K562 (cell line): Measurements from ENCODE around the gene F13A1. TPM values are rescaled to one million over a fixed set of nuclear protein-coding genes. Genes with fewer than 3 reads are reported as not detected.

ENCODE experiments used
- GATA2 ChIP-seq: sonication (generic); formaldehyde crosslinking; IDR thresholded peaks from 2 replicates; pipeline ENCODE4 v1.4.0; 2020; ENCODE audit warnings: mild to moderate bottlenecking, missing genetic modification reagents
- JUND ChIP-seq, 2 experiments: IDR thresholded peaks; 2 replicates in 1 of 2; 3 replicates in 1 of 2; pipeline ENCODE4 v1.6.1; 2011; ENCODE audit warnings: borderline replicate concordance in 2 of 2, low read depth in 2 of 2, low read length in 2 of 2, improper control_type of control experiment in 1 of 2, missing biosample characterization in 1 of 2, missing genetic modification characterization in 1 of 2, missing genetic modification reagents in 1 of 2
- MAFF ChIP-seq: IDR thresholded peaks from 2 replicates; pipeline ENCODE4 v1.6.1; 2012; ENCODE audit warnings: low read length, improper control_type of control experiment
- MAFG ChIP-seq: fragments of 450-650 bp; conservative IDR thresholded peaks from 2 replicates; pipeline ENCODE4 v1.6.1; 2016; ENCODE audit warnings: missing genetic modification characterization, missing compliant biosample characterization
- MAFK ChIP-seq: IDR thresholded peaks from 2 replicates; pipeline ENCODE4 v1.6.1; 2011; ENCODE audit warnings: low read length, improper control_type of control experiment
- REST ChIP-seq, 2 experiments: fragments of 450-650 bp; formaldehyde crosslinking in 1 of 2; IDR thresholded peaks; 2 replicates each; pipeline versions ENCODE4 v1.4.0 to v1.6.1; 2014 to 2020; ENCODE audit warnings: mild to moderate bottlenecking in 2 of 2, borderline replicate concordance in 1 of 2, low read depth in 1 of 2
- TCF7 ChIP-seq: sonication (generic); IDR thresholded peaks from 2 replicates; pipeline ENCODE4 v1.6.1; 2016; ENCODE audit warnings: antibody characterized with exemption, borderline replicate concordance
- ZNF316 ChIP-seq: fragments of 450-650 bp; IDR thresholded peaks from 2 replicates; pipeline ENCODE4 v1.6.1; 2016
- polyA plus RNA-seq, 8 experiments: library from polyadenylated mRNA; depleted of rRNA in 4 of 8; stranded (reverse) in 5 of 8; unstranded in 3 of 8; fragments of >200 nt; fragmentation: Nextera tagmentation in 2 of 8; fragmentation: Illumina TruSeq in 1 of 8; extraction: Ambion mirVana in 2 of 8; extraction: Trizol in 1 of 8; gene quantifications; 2 replicates each; pipeline versions ENCODE4 v1.2.1 to v1.2.3, GENCODE V29; 2011 to 2014; ENCODE audit warnings: inconsistent platforms in 1 of 8, missing spikeins in 1 of 8
- total RNA-seq, 7 experiments: library from RNA; depleted of rRNA in 6 of 7; stranded (reverse); fragments of >200 nt in 6 of 7; fragmentation: Illumina TruSeq in 2 of 7; extraction: Trizol in 2 of 7; gene quantifications; 2 replicates each; pipeline versions ENCODE4 v1.2.1 to v1.2.3, GENCODE V29; 2011 to 2021; ENCODE audit warnings: low replicate concordance in 1 of 7

The F13A1 gene
- total and polyA plus RNA-seq, 9 of the 15 experiments (the other 6 are each of a cell fraction or from before 2014, with no cell fraction given): 0.33 TPM; not detected in 8

- TF ChIP-seq TCF7 (no peak), GATA2 (no peak), ZNF316 (peak; percentile 90), MAFF (peak; percentile 64; the same call in 1 of the 2 replicates), JUND (IDR thresholded peaks at IDR 0.05; ENCODE audit: borderline replicate concordance, low read depth, low read length) (0 out of 2 replicates have a peak, but pooled peaks have one; percentile 7), JUND (tag; IDR thresholded peaks at IDR 0.05; ENCODE audit: borderline replicate concordance, low read depth, low read length) (peak; percentile 29; the same call in 1 of the 3 replicates), MAFG (tag) (peak; percentile 76), MAFK (peak; percentile 73), REST (IDR thresholded peaks at IDR 0.05; ENCODE audit: borderline replicate concordance) (peak; percentile 78), REST (CRISPR knock-in tag; IDR thresholded peaks at IDR 0.05; ENCODE audit: low read depth) (no peak)
These were observed 101.7 kb downstream of the F13A1 start (continued) for GRCh38 chr6:6218759-6219085.
